Upper lobe of right lung (tissue), 1 donor: Measurements from ENCODE around the gene GARRE1. TPM values are rescaled to one million over a fixed set of nuclear protein-coding genes. Genes with fewer than 3 reads are reported as not detected.
"Not testable (repeated sequence)": the region's sequence is repeated elsewhere in the genome, so short reads cannot be mapped to it uniquely, and the experiment has no call there.

Experiments
- ATAC-seq: fragments of 200-7000 bp; cut with Tn5 transposase; one replicate; pipeline ENCODE4 v1.9.1; 2020; ENCODE audit warnings: mild to moderate bottlenecking, moderate library complexity
- DNase-seq: peaks from one replicate; pipeline ENCODE4 v3.0.0-alpha.2; 2020
- H3K27ac ChIP-seq: fragments of 200-600 bp; one replicate; pipeline ENCODE4 v1.8.0; 2022
- H3K27me3 ChIP-seq: fragments of 200-600 bp; one replicate; pipeline ENCODE4 v1.8.0; 2022; ENCODE audit warnings: mild to moderate bottlenecking
- H3K36me3 ChIP-seq: fragments of 200-600 bp; one replicate; pipeline ENCODE4 v1.8.0; 2022
- H3K4me1 ChIP-seq: fragments of 200-600 bp; one replicate; pipeline ENCODE4 v1.8.0; 2022
- H3K4me3 ChIP-seq: fragments of 200-600 bp; one replicate; pipeline ENCODE4 v1.8.0; 2022; ENCODE audit warnings: mild to moderate bottlenecking
- H3K9me3 ChIP-seq: fragments of 200-600 bp; one replicate; pipeline ENCODE4 v1.8.0; 2022
- CTCF ChIP-seq: fragments of 200-600 bp; IDR thresholded peaks from one replicate; pipeline ENCODE4 v1.8.0; 2022; ENCODE audit warnings: antibody characterized with exemption
- intact Hi-C: fragments of 100-400 bp; cut with DNase I; formaldehyde crosslinking; loops from one replicate; pipeline ENCODE4 v1.11.0; 2022
- total RNA-seq: library from RNA; stranded (reverse); fragmentation: NEBNext Ultra II Directional; extraction: Animal tissue kit (Norgen Biotek cat#: 25700); gene quantifications from one replicate; pipeline ENCODE4 v1.2.1, GENCODE V29; 2021
- donor health status: DM: no; HTN: yes; CAD: no; lungs with severe emphysema.

Gene GARRE1
- total RNA-seq, 1 donor from 2014 or later, result 41.3 TPM

GRCh38 chr19:34243876-34244578 lies 10.3 kb upstream of the GARRE1 start:
- H3K4me3 ChIP-seq, result no peak overlapping the region
- no peaks in the 10 kb centered on the region for H3K36me3 ChIP-seq
- ATAC-seq (no peak), DNase-seq (no peak)
- no peaks in the 10 kb centered on the region for H3K27me3 ChIP-seq
- intact Hi-C loops, result no loop called here
- H3K27ac ChIP-seq, result no peak overlapping the region
- no peaks in the 10 kb centered on the region for H3K4me1 ChIP-seq
- H3K9me3 ChIP-seq, result no peaks in the 10 kb centered on the region
- no peak for TF ChIP-seq CTCF

GRCh38 chr19:34244611-34245299 lies 9.6 kb upstream of the GARRE1 start:
- TF ChIP-seq CTCF, result no peak
- Histone ChIP-seq H3K9me3 (no peaks in the 10 kb centered on the region), H3K27me3 (no peaks in the 10 kb centered on the region), H3K36me3 (no peaks in the 10 kb centered on the region), H3K27ac (no peak overlapping the region), H3K4me1 (no peaks in the 10 kb centered on the region), H3K4me3 (no peak overlapping the region)
- DNase-seq, result no peak
- ATAC-seq, result no peak
- intact Hi-C loops, result no loop called here

GRCh38 chr19:34246340-34246739 lies 8.0 kb upstream of the GARRE1 start:
- Histone ChIP-seq H3K36me3 (no peaks in the 10 kb centered on the region), H3K9me3 (no peaks in the 10 kb centered on the region), H3K27ac (no peak overlapping the region), H3K4me3 (no peak overlapping the region), H3K27me3 (no peaks in the 10 kb centered on the region), H3K4me1 (no peaks in the 10 kb centered on the region)
- ATAC-seq (no peak), DNase-seq (no peak)
- intact Hi-C loops, result no loop called here
- TF ChIP-seq CTCF, result no peak

GRCh38 chr19:34248941-34249340 lies 5.4 kb upstream of the GARRE1 start:
- Histone ChIP-seq H3K27me3 (no peaks in the 10 kb centered on the region), H3K27ac (no peak overlapping the region), H3K36me3 (no peaks in the 10 kb centered on the region), H3K9me3 (no peaks in the 10 kb centered on the region), H3K4me3 (no peak overlapping the region), H3K4me1 (peaks cover 5% of the 10 kb centered on the region)
- TF ChIP-seq CTCF, result no peak
- no peak for DNase-seq
- ATAC-seq, result no peak
- intact Hi-C loops, result no loop called here

- H3K9me3 ChIP-seq, DNase-seq, ATAC-seq, H3K27me3 ChIP-seq, H3K4me3 ChIP-seq, intact Hi-C loops, H3K36me3 ChIP-seq, H3K27ac ChIP-seq: not testable (repeated sequence)
- H3K4me1 ChIP-seq, result peaks cover 22% of the 10 kb centered on the region
Measured at GRCh38 chr19:34253167-34253566, 1.2 kb upstream of the GARRE1 start.

- H3K27me3 ChIP-seq, DNase-seq, ATAC-seq, H3K9me3 ChIP-seq, intact Hi-C loops, H3K36me3 ChIP-seq: not testable (repeated sequence)
- H3K27ac ChIP-seq, result peak overlapping the region; percentile 92
- peaks cover 22% of the 10 kb centered on the region for H3K4me1 ChIP-seq
- H3K4me3 ChIP-seq, result peak overlapping the region; percentile 92
Measured at GRCh38 chr19:34253681-34254045, 691 bp upstream of the GARRE1 start.
